Naive thymus-derived CD8-positive, alpha-beta T cell (primary cell): ENCODE data around the gene PSMD14. TPM values are rescaled to one million over a fixed set of nuclear protein-coding genes. Genes with fewer than 3 reads are reported as not detected.

Experiments
- ATAC-seq, 2 donors: fragments of 150-1000 bp; cut with Tn5 transposase in 1 of 2; sonication (Bioruptor Pico), chemical (Tn5 transposase) in 1 of 2; 1 replicate in 1 of 2; 2 replicates in 1 of 2; pipeline ENCODE4 v1.10.0; 2021; ENCODE audit warnings: mild to moderate bottlenecking in 2 of 2, moderate library complexity in 2 of 2
- POLR2A ChIA-PET: fragments of 350-600 bp; sonication (Branson Sonifier 250); formaldehyde crosslinking; loops from one replicate; lab custom pipeline; 2021; ENCODE audit warnings: antibody characterized with exemption; lab: Charles Lee
- DNase-seq, 10 donors: peaks; one replicate each; pipeline versions ENCODE4 v3.0.0 to v3.0.0-alpha.2; 2020 to 2022
- H3K27ac Mint-ChIP-seq, 10 donors: one replicate each; pipeline ENCODE4 v1.8.0; 2020 to 2022; ENCODE audit warnings: mild to moderate bottlenecking in 10 of 10, mixed read lengths in 10 of 10, moderate library complexity in 4 of 10, inconsistent platforms in 1 of 10
- H3K27me3 Mint-ChIP-seq, 5 donors: one replicate each; pipeline ENCODE4 v1.8.0; 2021 to 2022; ENCODE audit warnings: mixed read lengths in 5 of 5
- H3K36me3 Mint-ChIP-seq, 3 donors: one replicate each; pipeline ENCODE4 v1.8.0; 2020 to 2022; ENCODE audit warnings: mixed read lengths in 3 of 3, mild to moderate bottlenecking in 2 of 3, inconsistent platforms in 1 of 3
- H3K4me1 Mint-ChIP-seq, 4 donors: one replicate each; pipeline ENCODE4 v1.8.0; 2021 to 2022; ENCODE audit warnings: mixed read lengths in 4 of 4
- H3K4me3 Mint-ChIP-seq, 10 donors: one replicate each; pipeline ENCODE4 v1.8.0; 2020 to 2022; ENCODE audit warnings: mild to moderate bottlenecking in 10 of 10, mixed read lengths in 10 of 10, moderate library complexity in 6 of 10, inconsistent platforms in 1 of 10
- H3K9me3 Mint-ChIP-seq, 9 donors: one replicate each; pipeline ENCODE4 v1.8.0; 2020 to 2022; ENCODE audit warnings: mixed read lengths in 9 of 9, mild to moderate bottlenecking in 3 of 9, inconsistent platforms in 1 of 9, moderate library complexity in 1 of 9
- polyA plus RNA-seq, 3 donors: library from polyadenylated mRNA; unstranded; fragments of 300-500 nt; fragmentation: Illumina TruSeq; gene quantifications; one replicate each; pipeline ENCODE4 v1.2.3, GENCODE V29; 2021
- total RNA-seq, 8 experiments: library from RNA in 2 of 8; stranded (reverse) in 2 of 8; gene quantifications; one replicate each; pipeline ENCODE4 v1.2.3 and lab custom pipeline; 2021 to 2026

The PSMD14 gene
- total and polyA plus RNA-seq, 5 experiments from 2014 or later, result 17.5 to 55.6 (median 44.0) TPM

- no peak for ATAC-seq
- Mint-ChIP-seq H3K4me3 (no peak overlapping the region), H3K27me3 (no peaks in the 10 kb centered on the region), H3K27ac (no peak overlapping the region), H3K36me3 (peaks cover 20 to 44% (median 38%) of the 10 kb centered on the region in 3 donors), H3K4me1 (no peaks in the 10 kb centered on the region), H3K9me3 (no peaks in the 10 kb centered on the region)
- no peak for DNase-seq
- POLR2A ChIA-PET, result no interaction called here
Observed at GRCh38 chr2:161402297-161402696, 94.1 kb downstream of the PSMD14 start.

GRCh38 chr2:161406316-161406715, 98.1 kb downstream of the PSMD14 start:
- H3K4me1 Mint-ChIP-seq, result peaks cover 0 to 2% (median 0%) of the 10 kb centered on the region in 4 donors
- ATAC-seq, result no peak
- H3K27me3 Mint-ChIP-seq, result no peaks in the 10 kb centered on the region
- no peak overlapping the region for H3K27ac Mint-ChIP-seq
- peaks cover 7 to 32% (median 30%) of the 10 kb centered on the region in 3 donors for H3K36me3 Mint-ChIP-seq
- no peak for DNase-seq
- no peak overlapping the region for H3K4me3 Mint-ChIP-seq
- POLR2A ChIA-PET, result no interaction called here
- no peaks in the 10 kb centered on the region for H3K9me3 Mint-ChIP-seq

GRCh38 chr2:161407597-161407996, 99.4 kb downstream of the PSMD14 start:
- peaks cover 0 to 2% (median 0%) of the 10 kb centered on the region in 4 donors for H3K4me1 Mint-ChIP-seq

GRCh38 chr2:161409308-161409907, 101.2 kb downstream of the PSMD14 start:
- DNase-seq (no peak), ATAC-seq (no peak)
- Mint-ChIP-seq H3K4me1 (peaks cover 4 to 5% (median 5%) of the 10 kb centered on the region in 4 donors), H3K27me3 (peaks cover 4 to 12% (median 7%) of the 10 kb centered on the region in 5 donors), H3K27ac (no peak overlapping the region), H3K4me3 (no peak overlapping the region), H3K9me3 (no peaks in the 10 kb centered on the region), H3K36me3 (peaks cover 0 to 24% (median 19%) of the 10 kb centered on the region in 3 donors)
- POLR2A ChIA-PET, result no interaction called here

More at GRCh38 chr2:161407597-161407996, 99.4 kb downstream of the PSMD14 start:
- Mint-ChIP-seq H3K9me3 (no peaks in the 10 kb centered on the region), H3K4me3 (no peak overlapping the region), H3K36me3 (peaks cover 0 to 29% (median 23%) of the 10 kb centered on the region in 3 donors), H3K27me3 (no peaks in the 10 kb centered on the region), H3K27ac (no peak overlapping the region)
- ATAC-seq, result no peak
- POLR2A ChIA-PET, result no interaction called here
- DNase-seq, result no peak

GRCh38 chr2:161412346-161412745, 104.1 kb downstream of the PSMD14 start:
- Mint-ChIP-seq H3K27me3 (peaks cover 24 to 40% (median 32%) of the 10 kb centered on the region in 5 donors), H3K9me3 (no peaks in the 10 kb centered on the region), H3K4me1 (peaks cover 23 to 32% (median 29%) of the 10 kb centered on the region in 4 donors), H3K36me3 (peaks cover 0 to 24% (median 19%) of the 10 kb centered on the region in 3 donors), H3K4me3 (no peak overlapping the region), H3K27ac (no peak overlapping the region)
- DNase-seq (no peak), ATAC-seq (no peak)
- POLR2A ChIA-PET, result no interaction called here

GRCh38 chr2:161414042-161415033, 106.1 kb downstream of the PSMD14 start:
- Mint-ChIP-seq H3K9me3 (no peaks in the 10 kb centered on the region), H3K4me3 (peak overlapping the region; percentile 60 to 92 (median 76)), H3K4me1 (peaks cover 29 to 52% (median 44%) of the 10 kb centered on the region in 4 donors), H3K27me3 (peaks cover 37 to 60% (median 49%) of the 10 kb centered on the region in 5 donors), H3K36me3 (peaks cover 0 to 11% (median 10%) of the 10 kb centered on the region in 3 donors), H3K27ac (peak overlapping the region in 1 of 10 donors; percentile 9)
- ATAC-seq, result peak; percentile 43 to 51
- DNase-seq, result no peak
- POLR2A ChIA-PET, result no interaction called here

GRCh38 chr2:161415034-161415986, 107.1 kb downstream of the PSMD14 start:
- Mint-ChIP-seq H3K4me1 (peaks cover 29 to 56% (median 46%) of the 10 kb centered on the region in 4 donors), H3K27me3 (peaks cover 45 to 70% (median 57%) of the 10 kb centered on the region in 5 donors), H3K9me3 (no peaks in the 10 kb centered on the region), H3K36me3 (peaks cover under 1 to 11% (median 9%) of the 10 kb centered on the region in 3 donors), H3K27ac (peak overlapping the region in 2 of 10 donors; percentile 9 to 70), H3K4me3 (peak overlapping the region; percentile 60 to 92 (median 76))
- POLR2A ChIA-PET, result no interaction called here
- peak in 1 of 10 donors; percentile 25 for DNase-seq
- ATAC-seq, result peak; percentile 44 to 47

- Mint-ChIP-seq H3K27ac (peak within 1 kb of the TSS in 2 of 10 donors; percentile 9 to 70), H3K27me3 (peaks cover 53 to 78% (median 65%) of the 10 kb centered on the region in 5 donors), H3K4me1 (peaks cover 31 to 59% (median 46%) of the 10 kb centered on the region in 4 donors), H3K9me3 (peaks cover 0 to 3% (median 0%) of the 10 kb centered on the region in 9 donors), H3K4me3 (peak within 1 kb of the TSS; percentile 60 to 92 (median 76)), H3K36me3 (peaks cover 3 to 10% (median 10%) of the 10 kb centered on the region in 3 donors)
- ATAC-seq (peak in 1 of 2 donors; percentile 3), DNase-seq (peak in 2 of 10 donors; percentile 32 to 36)
- POLR2A ChIA-PET, result no interaction called here
Observed at GRCh38 chr2:161415987-161416707, 107.9 kb downstream of the PSMD14 start, which contains the start of gene TBR1. Gene TBR1, plus strand, starts transcription at chr2:161416297. Its CDS starts 114 bp downstream, at chr2:161416411.

- H3K27ac Mint-ChIP-seq, result no peak overlapping the region
- POLR2A ChIA-PET, result no interaction called here
- peaks cover 3 to 7% (median 5%) of the 10 kb centered on the region in 3 donors for H3K36me3 Mint-ChIP-seq
- peaks cover 0 to 4% (median 0%) of the 10 kb centered on the region in 9 donors for H3K9me3 Mint-ChIP-seq
- peak overlapping the region; percentile 20 to 92 (median 76) for H3K4me3 Mint-ChIP-seq
- ATAC-seq (peak in 1 of 2 donors; percentile 20), DNase-seq (no peak)
- peaks cover 61 to 85% (median 72%) of the 10 kb centered on the region in 5 donors for H3K27me3 Mint-ChIP-seq
- peaks cover 31 to 59% (median 46%) of the 10 kb centered on the region in 4 donors for H3K4me1 Mint-ChIP-seq
Observed at GRCh38 chr2:161416708-161417437, 108.6 kb downstream of the PSMD14 start.

GRCh38 chr2:161417438-161418274, 109.4 kb downstream of the PSMD14 start:
- peaks cover 69 to 93% (median 80%) of the 10 kb centered on the region in 5 donors for H3K27me3 Mint-ChIP-seq
- H3K27ac Mint-ChIP-seq, result no peak overlapping the region
- ATAC-seq (no peak), DNase-seq (no peak)
- H3K4me3 Mint-ChIP-seq, result peak overlapping the region in 9 of 10 donors; percentile 12 to 80 (median 43)
- H3K9me3 Mint-ChIP-seq, result peaks cover 0 to 9% (median 0%) of the 10 kb centered on the region in 9 donors
- peaks cover 31 to 63% (median 48%) of the 10 kb centered on the region in 4 donors for H3K4me1 Mint-ChIP-seq
- POLR2A ChIA-PET, result interaction anchor here (0.6 kb wide), 1 partner anchor 27 kb away, joined by 7 read pairs; no protein-coding TSS in a partner anchor
- H3K36me3 Mint-ChIP-seq, result peaks cover 3 to 7% (median 5%) of the 10 kb centered on the region in 3 donors
